ENCODE measurements around the gene KRTAP4-8.
"Not testable (repeated sequence)": the region's sequence is repeated elsewhere in the genome, so short reads cannot be mapped to it uniquely, and the experiment has no call there.

Gene KRTAP4-8

GRCh38 chr17:41098481-41098880, 539 bp upstream of the KRTAP4-8 start:
- Mint-ChIP-seq H3K4me3 (no peak overlapping the region), H3K4me1 (no peaks in the 10 kb centered on the region), H3K27me3 (peaks cover 16% of the 10 kb centered on the region), H3K36me3 (no peaks in the 10 kb centered on the region), H3K27ac (no peak overlapping the region), H3K9me3 (no peaks in the 10 kb centered on the region)
- no peak for DNase-seq
- CTCF ChIA-PET, result no interaction called here

GRCh38 chr17:41096055-41096454, 1.9 kb downstream of the KRTAP4-8 start:
- Mint-ChIP-seq H3K36me3 (no peaks in the 10 kb centered on the region), H3K27me3 (peaks cover 12% of the 10 kb centered on the region), H3K4me1 (no peaks in the 10 kb centered on the region), H3K4me3 (no peak overlapping the region), H3K9me3 (peaks cover 3% of the 10 kb centered on the region), H3K27ac (no peak overlapping the region)
- DNase-seq, result no peak
- CTCF ChIA-PET, result no interaction called here

- CTCF ChIA-PET, H3K36me3 Mint-ChIP-seq, H3K9me3 Mint-ChIP-seq, H3K27ac Mint-ChIP-seq, H3K4me3 Mint-ChIP-seq, H3K4me1 Mint-ChIP-seq, DNase-seq: not testable (repeated sequence)
- peaks cover 11% of the 10 kb centered on the region for H3K27me3 Mint-ChIP-seq
These were observed 9.1 kb downstream of the KRTAP4-8 start for GRCh38 chr17:41088760-41089352.

GRCh38 chr17:41084100-41084856, 13.7 kb downstream of the KRTAP4-8 start, which contains the start of gene KRTAP4-7:
Gene KRTAP4-7, plus strand, starts transcription at chr17:41084150. Its CDS starts 57 bp downstream, at chr17:41084207.
- H3K27me3 Mint-ChIP-seq, H3K36me3 Mint-ChIP-seq, H3K9me3 Mint-ChIP-seq, H3K4me3 Mint-ChIP-seq, H3K27ac Mint-ChIP-seq, CTCF ChIA-PET, DNase-seq, H3K4me1 Mint-ChIP-seq: not testable (repeated sequence)

- DNase-seq, H3K27ac Mint-ChIP-seq, H3K36me3 Mint-ChIP-seq, H3K27me3 Mint-ChIP-seq, H3K4me1 Mint-ChIP-seq, H3K4me3 Mint-ChIP-seq, H3K9me3 Mint-ChIP-seq, CTCF ChIA-PET: not testable (repeated sequence)
These were observed 14.5 kb downstream of the KRTAP4-8 start for GRCh38 chr17:41083427-41083826.

GRCh38 chr17:41082626-41083025, 15.3 kb downstream of the KRTAP4-8 start:
- DNase-seq, result no peak
- Mint-ChIP-seq H3K4me3 (no peak overlapping the region), H3K27ac (no peak overlapping the region), H3K27me3 (peaks cover 4% of the 10 kb centered on the region), H3K36me3 (no peaks in the 10 kb centered on the region), H3K4me1 (no peaks in the 10 kb centered on the region), H3K9me3 (no peaks in the 10 kb centered on the region)
- CTCF ChIA-PET, result no interaction called here

- Mint-ChIP-seq H3K27ac (no peak overlapping the region), H3K9me3 (no peaks in the 10 kb centered on the region), H3K27me3 (peaks cover 10% of the 10 kb centered on the region), H3K36me3 (no peaks in the 10 kb centered on the region), H3K4me3 (no peak overlapping the region), H3K4me1 (no peaks in the 10 kb centered on the region)
- CTCF ChIA-PET, result no interaction called here
- DNase-seq, result no peak
These were observed 21.2 kb downstream of the KRTAP4-8 start for GRCh38 chr17:41076788-41077187.

GRCh38 chr17:41073676-41074075, 24.3 kb downstream of the KRTAP4-8 start:
- peaks cover 10% of the 10 kb centered on the region for H3K27me3 Mint-ChIP-seq
- no peak for DNase-seq
- CTCF ChIA-PET, result interaction anchor here (1.3 kb wide), 1 partner anchor 219 kb away, joined by 3 read pairs; no protein-coding TSS in a partner anchor
- H3K9me3 Mint-ChIP-seq, result no peaks in the 10 kb centered on the region
- H3K27ac Mint-ChIP-seq, result no peak overlapping the region
- H3K4me1 Mint-ChIP-seq, result no peaks in the 10 kb centered on the region
- no peaks in the 10 kb centered on the region for H3K36me3 Mint-ChIP-seq
- no peak overlapping the region for H3K4me3 Mint-ChIP-seq

- Mint-ChIP-seq H3K4me1 (no peaks in the 10 kb centered on the region), H3K27me3 (peaks cover 8% of the 10 kb centered on the region), H3K9me3 (no peaks in the 10 kb centered on the region), H3K27ac (no peak overlapping the region), H3K36me3 (no peaks in the 10 kb centered on the region), H3K4me3 (no peak overlapping the region)
- CTCF ChIA-PET, result no interaction called here
- DNase-seq, result no peak
These were observed 26.2 kb downstream of the KRTAP4-8 start for GRCh38 chr17:41071606-41072360.

- Mint-ChIP-seq H3K27me3 (no peaks in the 10 kb centered on the region), H3K36me3 (no peaks in the 10 kb centered on the region), H3K27ac (no peak overlapping the region), H3K4me3 (no peak overlapping the region), H3K4me1 (no peaks in the 10 kb centered on the region), H3K9me3 (no peaks in the 10 kb centered on the region)
- CTCF ChIA-PET, result interaction anchor here (0.9 kb wide), 1 partner anchor 10 kb away, joined by 3 read pairs; no protein-coding TSS in a partner anchor
- no peak for DNase-seq
These were observed 28.9 kb downstream of the KRTAP4-8 start for GRCh38 chr17:41069031-41069430.

- no peaks in the 10 kb centered on the region for H3K9me3 Mint-ChIP-seq
- no peak for DNase-seq
- no peak overlapping the region for H3K27ac Mint-ChIP-seq
- H3K4me3 Mint-ChIP-seq, result no peak overlapping the region
- CTCF ChIA-PET, result no interaction called here
- no peaks in the 10 kb centered on the region for H3K4me1 Mint-ChIP-seq
- H3K27me3 Mint-ChIP-seq, result peaks cover under 1% of the 10 kb centered on the region
- H3K36me3 Mint-ChIP-seq, result no peaks in the 10 kb centered on the region
These were observed 30.7 kb downstream of the KRTAP4-8 start for GRCh38 chr17:41067281-41067680.

GRCh38 chr17:41065829-41066624, 31.9 kb downstream of the KRTAP4-8 start, which contains the start of gene KRTAP2-4:
Gene KRTAP2-4, minus strand, starts transcription at chr17:41065879. Its CDS starts 34 bp downstream, at chr17:41065845.
- no peaks in the 10 kb centered on the region for H3K4me1 Mint-ChIP-seq
- H3K36me3 Mint-ChIP-seq, result no peaks in the 10 kb centered on the region
- no peak within 1 kb of the TSS for H3K4me3 Mint-ChIP-seq
- H3K9me3 Mint-ChIP-seq, result no peaks in the 10 kb centered on the region
- DNase-seq, result no peak
- no peak within 1 kb of the TSS for H3K27ac Mint-ChIP-seq
- CTCF ChIA-PET, result no interaction called here
- peaks cover 8% of the 10 kb centered on the region for H3K27me3 Mint-ChIP-seq

- H3K9me3 Mint-ChIP-seq, H3K36me3 Mint-ChIP-seq, CTCF ChIA-PET, H3K4me1 Mint-ChIP-seq, H3K4me3 Mint-ChIP-seq, DNase-seq, H3K27ac Mint-ChIP-seq: not testable (repeated sequence)
- peaks cover 11% of the 10 kb centered on the region for H3K27me3 Mint-ChIP-seq
These were observed 32.8 kb downstream of the KRTAP4-8 start for GRCh38 chr17:41065016-41065689.

GRCh38 chr17:41064301-41064700, 33.6 kb downstream of the KRTAP4-8 start:
- H3K4me1 Mint-ChIP-seq, result no peaks in the 10 kb centered on the region
- no peaks in the 10 kb centered on the region for H3K36me3 Mint-ChIP-seq
- DNase-seq, result no peak
- no peaks in the 10 kb centered on the region for H3K9me3 Mint-ChIP-seq
- H3K27ac Mint-ChIP-seq, result no peak overlapping the region
- peaks cover 18% of the 10 kb centered on the region for H3K27me3 Mint-ChIP-seq
- CTCF ChIA-PET, result no interaction called here
- H3K4me3 Mint-ChIP-seq, result no peak overlapping the region
